HAP-1 (cell line): Measurements from ENCODE around the gene THOC6.
"Not testable (repeated sequence)": the region's sequence is repeated elsewhere in the genome, so short reads cannot be mapped to it uniquely, and the experiment has no call there.

ENCODE experiments used
- DNase-seq, 2 experiments: peaks; one replicate each; pipeline ENCODE4 v3.0.0-alpha.2; 2016 to 2020; ENCODE audit warnings: low spot score in 2 of 2
- H3K27me3 ChIP-seq: fragments of 250-450 bp; sonication (Bioruptor Pico); 2 replicates; pipeline ENCODE4 v1.5.1; 2020; ENCODE audit warnings: low read depth, mild to moderate bottlenecking, moderate library complexity
- H3K36me3 ChIP-seq: fragments of 250-450 bp; sonication (Bioruptor Pico); replicated peaks from 2 replicates; pipeline ENCODE4 v1.5.1; 2020; ENCODE audit warnings: mild to moderate bottlenecking
- H3K4me1 ChIP-seq: fragments of 250-450 bp; sonication (Bioruptor Pico); 2 replicates; pipeline ENCODE4 v1.5.1; 2020; ENCODE audit warnings: mild to moderate bottlenecking
- H3K4me3 ChIP-seq: fragments of 250-450 bp; sonication (Bioruptor Pico); 2 replicates; pipeline ENCODE4 v1.5.1; 2020; ENCODE audit warnings: mild to moderate bottlenecking, moderate library complexity
- H3K9me3 ChIP-seq: fragments of 250-450 bp; sonication (Bioruptor Pico); 2 replicates; pipeline ENCODE4 v1.5.1; 2020; ENCODE audit warnings: mild to moderate bottlenecking, moderate library complexity
- in situ Hi-C: fragments of 300-500 bp; cut with MboI; formaldehyde crosslinking; loops from 3 replicates; pipeline ENCODE4 v1.14.3; 2020; ENCODE audit warnings: low sequenced_read_pairs, inconsistent platforms, mixed read lengths

The THOC6 gene

GRCh38 chr16:3051494-3051893 is 27.7 kb downstream of the THOC6 start:
- Histone ChIP-seq H3K36me3 (no peaks in the 10 kb centered on the region; the same call in 1 of the 2 replicates), H3K27me3 (peaks cover 4% of the 10 kb centered on the region; the same call in 1 of the 2 replicates), H3K4me1 (no peaks in the 10 kb centered on the region), H3K9me3 (no peaks in the 10 kb centered on the region), H3K4me3 (no peak overlapping the region)
- in situ Hi-C loops: no loop called here
- no peak for DNase-seq

GRCh38 chr16:3052571-3053329 is 28.9 kb downstream of the THOC6 start:
- H3K36me3 ChIP-seq, DNase-seq, H3K9me3 ChIP-seq, in situ Hi-C loops, H3K4me1 ChIP-seq, H3K27me3 ChIP-seq, H3K4me3 ChIP-seq: not testable (repeated sequence)

GRCh38 chr16:3053330-3053710 is 29.5 kb downstream of the THOC6 start:
- H3K9me3 ChIP-seq, H3K4me1 ChIP-seq, in situ Hi-C loops, H3K27me3 ChIP-seq, DNase-seq, H3K4me3 ChIP-seq, H3K36me3 ChIP-seq: not testable (repeated sequence)

- Histone ChIP-seq H3K4me1 (peaks cover 7% of the 10 kb centered on the region), H3K9me3 (no peaks in the 10 kb centered on the region), H3K27me3 (no peaks in the 10 kb centered on the region), H3K36me3 (no peaks in the 10 kb centered on the region; the same call in 1 of the 2 replicates), H3K4me3 (no peak overlapping the region)
- in situ Hi-C loops: no loop called here
- DNase-seq: no peak
These were observed 31.3 kb downstream of the THOC6 start for GRCh38 chr16:3054965-3055733.

GRCh38 chr16:3055734-3056115 is 31.9 kb downstream of the THOC6 start:
- DNase-seq, in situ Hi-C loops, H3K36me3 ChIP-seq: not testable (repeated sequence)

GRCh38 chr16:3056336-3057180 is 32.7 kb downstream of the THOC6 start:
- Histone ChIP-seq H3K4me3 (no peak overlapping the region), H3K4me1 (peaks cover 10% of the 10 kb centered on the region), H3K36me3 (no peaks in the 10 kb centered on the region; the same call in 1 of the 2 replicates), H3K9me3 (no peaks in the 10 kb centered on the region), H3K27me3 (no peaks in the 10 kb centered on the region)
- in situ Hi-C loops: no loop called here
- no peak for DNase-seq

More at GRCh38 chr16:3055734-3056115, 31.9 kb downstream of the THOC6 start:
- H3K4me3 ChIP-seq, H3K27me3 ChIP-seq, H3K9me3 ChIP-seq: not testable (repeated sequence)
- peaks cover 10% of the 10 kb centered on the region for H3K4me1 ChIP-seq

- H3K4me1 ChIP-seq: peaks cover 10% of the 10 kb centered on the region
- H3K9me3 ChIP-seq: no peaks in the 10 kb centered on the region
- in situ Hi-C loops: no loop called here
- no peaks in the 10 kb centered on the region; the same call in 1 of the 2 replicates for H3K36me3 ChIP-seq
- no peaks in the 10 kb centered on the region for H3K27me3 ChIP-seq
- DNase-seq: no peak
- peak overlapping the region; percentile 92 for H3K4me3 ChIP-seq
These were observed 33.6 kb downstream of the THOC6 start for GRCh38 chr16:3057181-3058138.

GRCh38 chr16:3058139-3059030 is 34.5 kb downstream of the THOC6 start:
- no peaks in the 10 kb centered on the region; the same call in 1 of the 2 replicates for H3K36me3 ChIP-seq
- peak in 1 of 2 experiments; percentile 72 for DNase-seq
- in situ Hi-C loops: no loop called here
- peak overlapping the region; percentile 92 for H3K4me3 ChIP-seq
- peaks cover 10% of the 10 kb centered on the region for H3K4me1 ChIP-seq
- no peaks in the 10 kb centered on the region for H3K9me3 ChIP-seq
- no peaks in the 10 kb centered on the region for H3K27me3 ChIP-seq

GRCh38 chr16:3059041-3059722 is 35.3 kb downstream of the THOC6 start:
- peaks cover 10% of the 10 kb centered on the region for H3K4me1 ChIP-seq
- peak overlapping the region; percentile 92 for H3K4me3 ChIP-seq
- H3K9me3 ChIP-seq: no peaks in the 10 kb centered on the region
- peak; percentile 78 to 93 for DNase-seq
- in situ Hi-C loops: no loop called here
- no peaks in the 10 kb centered on the region for H3K27me3 ChIP-seq
- H3K36me3 ChIP-seq: no peaks in the 10 kb centered on the region; the same call in 1 of the 2 replicates

GRCh38 chr16:3059723-3060242 is 35.9 kb downstream of the THOC6 start:
- H3K36me3 ChIP-seq: no peaks in the 10 kb centered on the region; the same call in 1 of the 2 replicates
- H3K4me1 ChIP-seq: peaks cover 10% of the 10 kb centered on the region
- in situ Hi-C loops: no loop called here
- no peaks in the 10 kb centered on the region for H3K27me3 ChIP-seq
- H3K9me3 ChIP-seq: no peaks in the 10 kb centered on the region
- no peak for DNase-seq
- H3K4me3 ChIP-seq: peak overlapping the region; percentile 92

GRCh38 chr16:3060339-3061127 is 36.7 kb downstream of the THOC6 start:
- no peak for DNase-seq
- no peak overlapping the region for H3K4me3 ChIP-seq
- H3K9me3 ChIP-seq: no peaks in the 10 kb centered on the region
- H3K27me3 ChIP-seq: no peaks in the 10 kb centered on the region
- peaks cover 10% of the 10 kb centered on the region for H3K4me1 ChIP-seq
- no peaks in the 10 kb centered on the region for H3K36me3 ChIP-seq
- in situ Hi-C loops: no loop called here
